ENCODE data around the gene RPS6KA5. TPM values are rescaled to one million over a fixed set of nuclear protein-coding genes. Genes with fewer than 3 reads are reported as not detected.
"Not testable (repeated sequence)": the region's sequence is repeated elsewhere in the genome, so short reads cannot be mapped to it uniquely, and the experiment has no call there.

Gene RPS6KA5
- polyA plus RNA-seq, 6 donors from 2014 or later = 21.2 to 33.3 (median 27.8) TPM

DNA sequence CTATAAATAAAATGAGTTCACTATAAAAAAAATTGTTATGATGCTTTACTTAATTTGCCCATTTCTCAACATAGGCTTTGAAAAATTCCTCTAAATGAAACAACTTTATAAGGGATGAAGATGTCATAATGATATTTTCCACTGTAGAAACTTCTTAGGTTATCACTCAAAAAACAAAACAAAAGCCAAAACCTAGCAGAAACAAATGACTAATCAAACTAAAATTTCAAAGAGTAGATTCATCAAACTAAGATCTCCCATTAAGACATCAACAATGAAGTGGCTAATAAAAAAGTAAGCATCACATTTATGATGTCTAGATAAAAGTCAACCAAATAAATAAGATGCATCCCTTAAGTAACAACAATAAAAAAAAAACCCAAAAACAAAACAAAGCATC, 207.3 kb downstream of the RPS6KA5 start:
- peaks cover 0 to 4% of the 10 kb centered on the region in 2 donors for H3K36me3 Mint-ChIP-seq
- peaks cover 0 to 12% (median 7%) of the 10 kb centered on the region in 3 donors for H3K4me1 Mint-ChIP-seq
- no peak overlapping the region for H3K4me3 Mint-ChIP-seq
- DNase-seq = no peak
- ATAC-seq (ENCODE audit: low read depth in 2 of 2) = no peak
- H3K27ac Mint-ChIP-seq = peak overlapping the region in 1 of 6 donors; percentile 33
- H3K9me3 Mint-ChIP-seq = no peaks in the 10 kb centered on the region
- no peaks in the 10 kb centered on the region for H3K27me3 Mint-ChIP-seq

DNA sequence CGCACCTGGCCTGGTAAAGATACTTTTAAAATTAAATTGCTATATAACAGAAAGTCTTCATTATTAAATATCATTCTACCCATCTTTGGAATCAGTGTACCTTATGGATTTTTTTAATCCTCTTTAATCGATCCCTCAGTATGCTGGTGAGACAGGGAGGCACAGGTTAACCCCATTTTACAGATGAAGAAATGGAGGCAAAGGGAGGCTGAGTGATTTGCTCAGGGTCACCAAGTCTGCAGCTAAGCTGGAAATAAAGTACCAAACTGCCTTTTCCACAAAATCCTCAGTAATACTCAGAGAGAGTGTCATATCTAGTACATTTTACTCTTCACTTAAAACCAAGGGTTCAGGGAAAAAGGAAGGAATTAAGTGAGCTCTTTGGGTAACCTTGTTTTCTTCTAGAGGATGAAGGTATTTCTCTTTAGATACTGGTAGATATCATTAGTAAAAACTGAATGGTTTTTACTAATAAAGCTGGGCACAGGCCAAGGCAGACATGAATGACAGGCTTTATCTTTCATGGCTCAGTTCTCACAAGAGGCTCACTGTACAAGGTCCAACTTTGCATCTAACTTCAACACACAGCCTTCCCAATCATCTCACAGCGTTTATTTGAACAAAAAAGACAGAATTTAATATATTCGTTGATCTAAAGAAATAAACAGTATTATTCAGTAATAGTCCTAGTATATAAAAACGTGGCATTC, 209.0 kb downstream of the RPS6KA5 start:
- Mint-ChIP-seq H3K4me1 (peaks cover 0 to 8% (median 3%) of the 10 kb centered on the region in 3 donors), H3K4me3 (no peak overlapping the region), H3K27ac (no peak overlapping the region), H3K36me3 (peaks cover 0 to 4% of the 10 kb centered on the region in 2 donors), H3K27me3 (no peaks in the 10 kb centered on the region), H3K9me3 (peaks cover 0 to 2% (median 0%) of the 10 kb centered on the region in 7 donors)
- ATAC-seq (ENCODE audit: low read depth in 2 of 2) = no peak
- no peak for DNase-seq

GRCh38 chr14:90850487-90850886, 210.0 kb downstream of the RPS6KA5 start:
- Mint-ChIP-seq H3K4me3 (no peak overlapping the region), H3K9me3 (peaks cover 0 to 2% (median 0%) of the 10 kb centered on the region in 7 donors), H3K27ac (no peak overlapping the region), H3K27me3 (no peaks in the 10 kb centered on the region), H3K4me1 (peaks cover 0 to 3% (median 1%) of the 10 kb centered on the region in 3 donors), H3K36me3 (peaks cover 0 to 4% of the 10 kb centered on the region in 2 donors)
- DNase-seq = no peak
- ATAC-seq (ENCODE audit: low read depth in 2 of 2) = no peak

- Mint-ChIP-seq H3K4me1 (no peaks in the 10 kb centered on the region), H3K9me3 (peaks cover 0 to 2% (median 0%) of the 10 kb centered on the region in 7 donors), H3K27me3 (no peaks in the 10 kb centered on the region), H3K27ac (no peak overlapping the region), H3K36me3 (peaks cover 0 to under 1% of the 10 kb centered on the region in 2 donors), H3K4me3 (no peak overlapping the region)
- ATAC-seq (ENCODE audit: low read depth in 2 of 2) (no peak), DNase-seq (no peak)
Measured at GRCh38 chr14:90849787-90850444, 210.5 kb downstream of the RPS6KA5 start.

- Mint-ChIP-seq H3K27ac (no peak overlapping the region), H3K4me3 (no peak overlapping the region), H3K27me3 (no peaks in the 10 kb centered on the region), H3K4me1 (no peaks in the 10 kb centered on the region), H3K9me3 (peaks cover 0 to 2% (median 0%) of the 10 kb centered on the region in 7 donors), H3K36me3 (no peaks in the 10 kb centered on the region)
- no peak for DNase-seq
- no peak for ATAC-seq (ENCODE audit: low read depth in 2 of 2)
Measured at GRCh38 chr14:90848944-90849731, 211.3 kb downstream of the RPS6KA5 start.

DNA sequence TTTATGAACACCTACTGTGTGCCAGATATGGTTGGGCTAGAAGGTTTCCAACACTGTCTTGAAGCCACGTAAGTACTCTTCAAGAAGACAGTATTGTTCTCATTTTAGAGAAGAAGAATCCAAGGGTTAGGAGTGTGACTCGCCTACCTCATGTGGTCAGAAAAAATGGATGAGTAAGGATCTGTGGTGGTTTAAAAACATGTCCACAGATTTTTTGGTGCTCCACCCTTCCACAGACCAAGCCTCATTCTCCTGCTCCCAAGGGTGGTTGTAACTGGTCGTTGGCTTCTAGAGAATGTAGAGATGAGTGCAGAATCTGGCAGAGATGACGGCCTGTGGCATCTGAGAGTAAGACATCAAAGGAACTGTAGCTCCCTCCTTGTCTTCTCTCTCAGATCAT, 213.9 kb downstream of the RPS6KA5 start:
- Mint-ChIP-seq H3K27me3 (no peaks in the 10 kb centered on the region), H3K27ac (peak overlapping the region in 1 of 6 donors; percentile 11), H3K9me3 (peaks cover 0 to 2% (median 0%) of the 10 kb centered on the region in 7 donors), H3K4me1 (peaks cover 0 to 3% (median 3%) of the 10 kb centered on the region in 3 donors), H3K4me3 (no peak overlapping the region), H3K36me3 (no peaks in the 10 kb centered on the region)
- no peak for DNase-seq
- ATAC-seq (ENCODE audit: low read depth in 2 of 2) = no peak

GRCh38 chr14:90844321-90844720, 216.1 kb downstream of the RPS6KA5 start:
- no peak for DNase-seq
- H3K9me3 Mint-ChIP-seq = peaks cover 0 to 2% (median 0%) of the 10 kb centered on the region in 7 donors
- H3K27me3 Mint-ChIP-seq = peaks cover 0 to 2% (median 0%) of the 10 kb centered on the region in 3 donors
- H3K27ac Mint-ChIP-seq = no peak overlapping the region
- H3K36me3 Mint-ChIP-seq = no peaks in the 10 kb centered on the region
- H3K4me1 Mint-ChIP-seq = peaks cover 0 to 3% (median 3%) of the 10 kb centered on the region in 3 donors
- ATAC-seq (ENCODE audit: low read depth in 2 of 2) = no peak
- H3K4me3 Mint-ChIP-seq = no peak overlapping the region

DNA sequence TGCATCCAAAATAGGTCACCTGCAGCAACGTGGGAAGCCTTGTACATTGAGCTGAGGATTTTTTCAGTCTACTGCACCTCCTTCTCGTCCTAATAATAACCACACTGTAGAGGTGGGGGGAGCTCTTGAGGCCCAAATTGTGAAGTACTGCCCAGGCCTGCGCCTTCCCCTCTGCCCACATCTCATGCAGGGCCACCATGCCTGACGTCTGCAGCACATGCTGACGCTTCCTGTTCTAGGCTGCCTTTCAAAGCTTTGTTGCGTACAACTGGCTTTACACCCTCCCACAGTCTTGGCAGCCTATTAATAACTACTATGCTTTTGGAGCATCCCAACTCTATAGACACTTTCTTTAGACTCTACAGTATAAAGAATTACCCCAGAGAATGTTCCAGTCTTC, 217.7 kb downstream of the RPS6KA5 start:
- no peak overlapping the region for H3K4me3 Mint-ChIP-seq
- peaks cover 0 to 5% (median 0%) of the 10 kb centered on the region in 3 donors for H3K27me3 Mint-ChIP-seq
- DNase-seq (no peak), ATAC-seq (ENCODE audit: low read depth in 2 of 2) (no peak)
- peaks cover 0 to 3% (median 3%) of the 10 kb centered on the region in 3 donors for H3K4me1 Mint-ChIP-seq
- peak overlapping the region in 1 of 6 donors; percentile 4 for H3K27ac Mint-ChIP-seq
- peaks cover 0 to 2% (median 0%) of the 10 kb centered on the region in 7 donors for H3K9me3 Mint-ChIP-seq
- no peaks in the 10 kb centered on the region for H3K36me3 Mint-ChIP-seq

DNA sequence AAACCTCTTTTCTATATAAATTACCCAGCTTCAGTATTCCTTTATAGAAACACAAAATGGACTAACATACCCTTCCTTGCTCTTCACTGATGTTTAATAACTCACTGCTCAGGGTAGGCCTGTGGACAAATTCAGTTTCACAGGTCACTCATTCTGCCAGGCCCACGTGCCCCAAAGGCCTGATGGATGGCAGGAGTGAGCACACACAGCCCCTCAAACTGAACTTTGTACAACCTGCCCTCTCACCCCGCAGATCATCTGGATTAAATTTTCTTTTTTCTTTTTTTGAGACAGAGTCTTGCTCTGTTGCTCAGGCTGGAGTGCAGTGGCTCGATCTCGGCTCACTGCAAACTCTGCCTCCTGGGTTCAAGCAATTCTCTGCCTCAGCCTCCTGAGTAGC, 219.8 kb downstream of the RPS6KA5 start:
- H3K4me1 Mint-ChIP-seq = peaks cover 0 to 11% (median 7%) of the 10 kb centered on the region in 3 donors
- H3K4me3 Mint-ChIP-seq; H3K27ac Mint-ChIP-seq; H3K36me3 Mint-ChIP-seq; ATAC-seq (ENCODE audit: low read depth in 2 of 2); H3K9me3 Mint-ChIP-seq; DNase-seq: not testable (repeated sequence)
- peaks cover 0 to 10% (median 0%) of the 10 kb centered on the region in 3 donors for H3K27me3 Mint-ChIP-seq

DNA sequence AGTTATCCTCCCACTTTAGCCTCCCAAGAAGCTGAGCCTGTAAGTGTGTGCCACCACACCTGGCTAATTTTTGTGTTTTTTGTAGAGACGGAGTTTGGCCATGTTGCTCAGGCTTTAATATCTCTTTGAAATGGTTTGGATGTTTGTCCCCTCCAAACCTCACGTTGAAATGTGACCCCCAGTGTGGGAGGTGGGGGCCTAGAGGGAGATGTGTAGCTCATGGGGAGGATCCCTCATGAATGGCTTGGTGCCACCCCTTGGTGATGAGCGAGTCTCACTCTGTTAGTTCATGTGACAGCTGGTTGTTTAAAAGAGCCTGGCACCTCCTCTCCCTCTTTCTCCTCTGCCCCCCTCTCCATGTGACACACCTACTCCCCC, 220.6 kb downstream of the RPS6KA5 start:
- H3K36me3 Mint-ChIP-seq = no peaks in the 10 kb centered on the region
- no peak overlapping the region for H3K4me3 Mint-ChIP-seq
- ATAC-seq (ENCODE audit: low read depth in 2 of 2) (no peak), DNase-seq (no peak)
- peaks cover 0 to 13% (median 7%) of the 10 kb centered on the region in 3 donors for H3K4me1 Mint-ChIP-seq
- peaks cover 0 to 16% (median 0%) of the 10 kb centered on the region in 3 donors for H3K27me3 Mint-ChIP-seq
- H3K27ac Mint-ChIP-seq = no peak overlapping the region
- H3K9me3 Mint-ChIP-seq = no peaks in the 10 kb centered on the region

GRCh38 chr14:90839024-90839888, 221.2 kb downstream of the RPS6KA5 start:
- peak overlapping the region in 1 of 8 donors; percentile 58 for H3K4me3 Mint-ChIP-seq
- H3K27me3 Mint-ChIP-seq = peaks cover 0 to 18% (median 0%) of the 10 kb centered on the region in 3 donors
- H3K27ac Mint-ChIP-seq = no peak overlapping the region
- ATAC-seq (ENCODE audit: low read depth in 2 of 2) (no peak), DNase-seq (no peak)
- no peaks in the 10 kb centered on the region for H3K36me3 Mint-ChIP-seq
- H3K4me1 Mint-ChIP-seq = peaks cover 0 to 13% (median 7%) of the 10 kb centered on the region in 3 donors
- H3K9me3 Mint-ChIP-seq = no peaks in the 10 kb centered on the region

GRCh38 chr14:90838531-90838930, 221.9 kb downstream of the RPS6KA5 start:
- Mint-ChIP-seq H3K27me3 (peaks cover 0 to 18% (median 0%) of the 10 kb centered on the region in 3 donors), H3K4me1 (peaks cover 0 to 13% (median 7%) of the 10 kb centered on the region in 3 donors)
- not testable (repeated sequence) for H3K4me3 Mint-ChIP-seq; DNase-seq; H3K9me3 Mint-ChIP-seq; H3K36me3 Mint-ChIP-seq; ATAC-seq (ENCODE audit: low read depth in 2 of 2); H3K27ac Mint-ChIP-seq

All from naive B cell (primary cell).